RPMI8226 (cell line): ENCODE data around the gene ABHD12B.
"Not testable (repeated sequence)": the region's sequence is repeated elsewhere in the genome, so short reads cannot be mapped to it uniquely, and the experiment has no call there.

Source experiments
- DNase-seq: peaks from one replicate; pipeline ENCODE4 v3.0.0-alpha.2; 2015

Gene ABHD12B

GRCh38 chr14:50897005-50897404 is 25.2 kb downstream of the ABHD12B start:
- not testable (repeated sequence) for DNase-seq

GRCh38 chr14:50897658-50898175 is 25.9 kb downstream of the ABHD12B start:
- no peak for DNase-seq

DNA sequence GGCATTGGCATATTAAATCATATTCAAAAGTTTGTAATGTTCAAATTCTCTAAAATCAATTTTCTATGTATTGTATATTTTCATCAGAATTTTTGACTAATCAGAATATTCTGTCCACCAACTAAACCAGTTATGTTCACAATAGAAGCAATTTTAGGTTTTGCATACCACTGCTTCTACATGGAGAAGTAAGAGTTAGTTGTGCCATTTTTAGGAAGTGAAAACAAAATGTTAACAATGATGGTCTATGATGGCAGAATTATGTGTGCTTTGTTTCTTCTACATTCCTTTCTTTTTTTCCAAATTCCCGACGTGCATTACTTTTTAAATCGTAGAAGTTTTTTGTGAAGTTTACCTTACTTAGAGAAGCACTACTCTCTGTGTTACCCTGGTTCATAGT is 29.5 kb downstream of the ABHD12B start:
- DNase-seq: no peak

DNA sequence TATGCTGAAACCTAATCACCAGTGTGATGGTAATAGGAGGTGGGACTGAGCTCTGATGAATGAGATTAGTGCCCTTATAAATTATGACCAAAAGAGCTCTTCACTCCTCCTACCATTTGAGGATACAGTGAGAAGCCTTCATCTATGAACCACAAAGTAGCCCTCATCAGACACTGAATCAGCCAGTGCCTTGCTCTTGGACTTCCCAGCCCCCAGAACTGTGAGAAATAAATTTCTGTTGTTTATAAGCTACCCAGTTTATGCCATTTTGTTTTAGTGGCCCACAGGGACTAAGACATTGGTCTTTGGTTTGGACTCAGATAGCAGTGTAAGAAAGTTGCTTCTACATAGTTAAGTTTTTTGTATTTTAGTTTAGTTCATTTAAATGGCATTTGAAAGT is 32.9 kb downstream of the ABHD12B start:
- no peak for DNase-seq

GRCh38 chr14:50906326-50907065 is 34.6 kb downstream of the ABHD12B start:
- no peak for DNase-seq

- DNase-seq: no peak
Observed at GRCh38 chr14:50910495-50911420, 38.9 kb downstream of the ABHD12B start.

DNA sequence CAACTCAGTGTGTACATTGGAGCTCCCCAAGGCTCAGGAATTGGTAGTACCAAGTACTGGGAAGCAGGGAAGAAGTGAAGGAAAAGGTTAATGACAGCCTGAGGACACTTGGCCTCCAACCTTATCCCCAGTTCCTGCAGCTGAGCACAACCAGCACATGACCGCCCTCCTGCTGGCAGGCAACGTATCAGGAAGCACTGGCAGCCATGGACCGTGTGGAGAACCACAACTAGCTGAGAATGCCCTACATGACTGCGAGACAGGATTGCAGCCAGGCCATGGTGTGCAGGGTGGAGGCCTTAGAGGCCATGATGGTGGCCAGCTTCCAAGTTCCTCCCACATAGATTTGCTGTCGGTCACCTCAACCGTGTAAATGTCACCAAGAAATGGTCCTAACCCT is 45.6 kb downstream of the ABHD12B start:
- no peak for DNase-seq

DNA sequence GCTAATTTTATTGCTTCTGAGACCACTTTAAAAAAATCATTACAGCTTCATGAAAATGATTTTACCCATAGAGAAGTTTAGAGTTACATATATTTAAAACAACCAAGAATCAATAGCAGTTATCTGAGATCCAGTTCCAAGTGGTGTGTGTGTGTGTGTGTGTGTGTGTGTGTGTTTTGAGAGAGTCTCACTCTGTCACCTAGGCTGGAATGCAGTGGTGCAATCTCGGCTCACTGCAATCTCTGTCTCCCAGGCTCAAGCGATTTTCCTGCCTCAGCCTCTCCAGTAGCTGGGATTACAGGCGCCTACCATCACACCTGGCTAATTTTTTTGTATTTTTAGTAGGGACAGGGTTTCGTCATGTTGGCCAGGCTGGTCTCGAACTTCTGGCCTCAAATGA is 47.7 kb downstream of the ABHD12B start:
- not testable (repeated sequence) for DNase-seq

- DNase-seq: no peak
Observed at GRCh38 chr14:50920482-50921230, 48.8 kb downstream of the ABHD12B start.

DNA sequence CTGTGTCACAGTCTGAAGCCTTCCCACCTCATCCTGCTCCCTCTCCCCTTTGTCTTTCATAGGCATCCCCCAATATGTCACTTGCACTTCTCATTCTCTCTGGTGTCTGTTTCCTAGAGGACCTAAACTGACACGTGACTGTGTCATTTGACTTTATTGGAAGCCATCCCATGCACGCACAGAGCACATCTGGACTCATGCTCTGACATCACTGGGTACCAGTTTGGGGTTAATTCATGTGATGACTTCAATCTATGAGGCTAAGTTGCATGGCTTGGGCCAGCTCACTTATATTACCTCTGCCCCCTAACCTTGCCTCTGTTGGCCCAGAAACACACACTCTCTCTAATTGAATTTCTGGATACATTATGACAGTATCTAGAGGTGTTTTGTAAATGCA is 51.0 kb downstream of the ABHD12B start:
- DNase-seq: no peak

DNA sequence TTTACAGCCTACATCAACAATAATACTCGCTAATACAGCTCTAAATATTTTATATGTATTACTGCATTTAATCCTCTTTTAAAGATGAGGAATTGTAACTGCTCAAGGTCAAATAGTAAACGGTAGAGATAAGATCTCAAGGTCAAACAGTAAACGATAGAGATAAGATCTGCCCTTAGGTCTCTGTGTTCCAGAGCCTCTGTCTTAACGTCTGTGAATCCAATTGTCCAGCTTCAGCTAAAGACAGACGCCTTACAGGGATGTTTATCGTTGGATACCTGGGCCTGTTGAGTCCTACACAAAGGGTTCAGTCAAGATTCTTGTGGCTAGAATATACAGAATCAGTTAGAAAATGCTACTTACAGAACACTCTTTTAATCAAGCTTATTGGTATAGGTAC is 52.4 kb downstream of the ABHD12B start:
- DNase-seq: no peak

DNA sequence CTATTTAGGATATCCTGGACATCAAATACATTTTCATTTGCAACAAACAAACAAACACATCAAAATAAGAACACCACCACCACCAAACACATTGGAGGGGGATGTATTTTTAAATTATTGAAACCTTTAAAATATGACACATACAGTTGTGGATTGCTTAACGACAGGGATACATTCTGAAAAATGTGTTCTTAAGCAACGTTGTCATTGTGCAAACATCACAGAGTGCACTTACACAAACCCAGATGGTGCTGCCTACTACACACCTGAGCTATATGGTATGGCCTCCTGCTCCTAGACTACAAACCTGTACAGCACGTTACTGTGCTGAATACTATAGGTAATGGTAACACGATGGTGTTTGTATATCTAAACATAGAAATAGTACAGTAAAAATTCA is 53.0 kb downstream of the ABHD12B start:
- no peak for DNase-seq

DNA sequence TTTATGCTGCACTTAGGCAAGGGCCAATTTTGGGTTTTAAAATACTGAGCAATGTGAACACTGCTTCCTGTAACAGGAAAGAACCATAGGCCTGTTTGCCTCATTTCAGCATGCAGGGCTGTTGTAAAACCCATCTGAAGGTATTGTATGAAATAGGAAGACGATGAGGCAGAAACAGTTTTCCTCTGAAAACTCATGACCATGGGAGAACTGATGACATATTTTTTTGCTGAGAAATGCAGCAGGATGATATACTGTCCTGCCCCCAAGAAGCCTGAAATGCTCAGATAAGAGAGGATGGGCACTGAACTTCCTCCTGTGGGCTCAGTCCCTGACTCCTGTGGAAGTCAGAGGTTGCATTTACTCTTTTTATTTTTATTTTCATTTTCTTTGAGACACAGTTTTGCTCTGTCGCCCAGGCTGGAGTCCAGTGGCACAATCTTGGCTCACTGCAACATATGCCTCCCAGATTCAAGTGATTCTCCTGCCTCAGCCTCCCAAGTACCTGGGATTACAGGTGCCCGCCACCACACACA is 55.1 kb downstream of the ABHD12B start:
- DNase-seq: no peak

GRCh38 chr14:50928002-50928635 is 56.3 kb downstream of the ABHD12B start:
- no peak for DNase-seq

- no peak for DNase-seq
Observed at GRCh38 chr14:50929506-50929905, 57.7 kb downstream of the ABHD12B start.

- no peak for DNase-seq
Observed at GRCh38 chr14:50931559-50931958, 59.7 kb downstream of the ABHD12B start.

GRCh38 chr14:50932156-50932555 is 60.3 kb downstream of the ABHD12B start:
- no peak for DNase-seq

GRCh38 chr14:50932592-50933495 is 61.0 kb downstream of the ABHD12B start:
- DNase-seq: no peak

- DNase-seq: no peak
Observed at GRCh38 chr14:50935126-50936015, 63.5 kb downstream of the ABHD12B start.

DNA sequence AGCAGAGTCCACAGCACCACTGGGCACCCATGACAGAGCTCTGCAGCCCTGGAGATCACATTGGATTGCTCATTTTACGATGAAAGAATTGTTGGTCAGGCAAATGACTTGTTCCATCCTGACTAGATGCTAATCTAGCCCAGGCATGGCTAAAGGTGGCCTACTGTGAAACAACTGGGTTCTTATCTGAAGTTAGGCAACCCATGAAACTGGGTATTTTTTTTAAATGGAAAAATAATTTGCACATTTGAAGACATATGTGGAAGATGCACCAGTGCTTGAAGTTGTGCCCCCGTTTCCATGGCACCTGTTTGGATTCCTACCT is 64.1 kb downstream of the ABHD12B start:
- DNase-seq: no peak
